GM21447 (cell line): ENCODE results near the gene SNX7.

Source experiments
- ATAC-seq: cut with Tn5 transposase; IDR thresholded peaks from one replicate; pipeline ENCODE4 v1.9.1; 2021; ENCODE audit not compliant: unreplicated experiment

The SNX7 gene

GRCh38 chr1:98696077-98696476 lies 34.6 kb downstream of the SNX7 start:
- ATAC-seq: no peak

DNA sequence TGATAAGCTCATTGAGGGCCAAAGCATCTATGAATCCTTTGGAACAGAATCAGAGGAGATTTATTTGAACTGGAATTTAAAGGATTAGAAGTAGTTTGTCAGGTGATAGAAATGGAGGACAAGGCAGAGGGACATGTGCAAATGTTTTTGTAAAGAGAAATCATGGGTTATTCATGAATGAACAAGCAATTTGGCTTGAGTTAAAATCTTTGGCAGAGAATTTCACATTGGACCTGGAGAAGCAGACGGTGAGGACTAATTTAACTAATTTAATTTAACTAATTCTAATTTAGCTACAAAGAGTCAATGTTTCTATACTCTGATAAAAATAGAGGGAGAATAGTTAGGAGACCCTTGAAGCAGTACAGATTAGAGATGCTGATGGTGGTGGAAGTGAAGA lies 36.3 kb downstream of the SNX7 start:
- no peak for ATAC-seq

DNA sequence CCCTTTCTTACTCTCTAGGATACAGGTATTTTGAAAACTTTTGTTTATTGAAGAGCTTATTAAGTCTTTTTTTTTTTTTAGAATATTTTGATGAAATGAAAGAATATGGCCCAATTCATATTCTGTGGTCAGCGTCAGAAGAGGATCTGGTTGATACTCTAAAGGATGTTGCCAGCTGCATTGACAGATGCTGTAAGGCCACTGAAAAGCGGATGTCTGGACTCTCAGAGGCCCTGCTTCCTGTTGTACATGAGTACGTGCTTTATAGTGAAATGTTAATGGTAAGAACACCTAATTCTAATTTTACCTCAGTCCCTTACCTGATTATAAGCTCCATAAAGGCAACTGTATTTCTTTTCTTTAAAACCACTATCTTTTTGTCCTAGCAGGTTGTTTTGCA lies 37.1 kb downstream of the SNX7 start:
- ATAC-seq: no peak

- no peak for ATAC-seq
Measured at GRCh38 chr1:98700228-98700627, 38.7 kb downstream of the SNX7 start.

- no peak for ATAC-seq
Measured at GRCh38 chr1:98702976-98703375, 41.5 kb downstream of the SNX7 start.

- no peak for ATAC-seq
Measured at GRCh38 chr1:98704474-98704873, 43.0 kb downstream of the SNX7 start.

- ATAC-seq: no peak
Measured at GRCh38 chr1:98704971-98705370, 43.5 kb downstream of the SNX7 start.

GRCh38 chr1:98705591-98705990 lies 44.1 kb downstream of the SNX7 start:
- ATAC-seq: no peak

DNA sequence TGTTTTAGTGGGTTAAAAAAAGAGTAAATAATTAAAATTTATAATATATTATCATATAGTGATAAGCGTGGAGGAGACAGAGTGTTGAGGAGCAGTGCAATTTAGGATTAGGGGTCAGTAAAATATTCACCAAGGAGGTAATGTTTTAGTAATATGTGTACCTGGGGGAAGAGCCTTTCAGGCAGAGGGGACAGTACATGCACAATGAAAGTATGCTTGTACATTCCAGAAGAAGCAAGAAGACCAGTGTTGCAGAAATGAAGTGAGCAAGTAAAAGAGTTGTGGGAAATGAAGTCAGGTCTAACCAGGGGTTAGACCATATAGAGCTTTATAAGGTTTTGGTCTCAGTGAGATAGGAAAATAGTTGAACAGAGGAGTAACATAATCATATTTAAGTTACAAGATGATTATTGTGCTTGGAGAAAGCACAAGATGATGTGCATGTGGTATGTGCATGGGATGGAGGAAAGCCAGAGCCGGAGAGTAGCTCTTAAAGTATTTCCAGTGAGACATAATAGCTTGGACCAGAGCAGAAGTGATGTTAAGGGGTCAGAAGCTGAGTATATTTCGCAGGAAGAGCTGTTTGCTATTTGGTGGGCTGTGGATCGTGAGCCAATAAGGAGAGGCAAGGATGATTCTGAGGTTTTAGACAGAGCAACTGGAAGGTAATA lies 44.8 kb downstream of the SNX7 start:
- no peak for ATAC-seq

DNA sequence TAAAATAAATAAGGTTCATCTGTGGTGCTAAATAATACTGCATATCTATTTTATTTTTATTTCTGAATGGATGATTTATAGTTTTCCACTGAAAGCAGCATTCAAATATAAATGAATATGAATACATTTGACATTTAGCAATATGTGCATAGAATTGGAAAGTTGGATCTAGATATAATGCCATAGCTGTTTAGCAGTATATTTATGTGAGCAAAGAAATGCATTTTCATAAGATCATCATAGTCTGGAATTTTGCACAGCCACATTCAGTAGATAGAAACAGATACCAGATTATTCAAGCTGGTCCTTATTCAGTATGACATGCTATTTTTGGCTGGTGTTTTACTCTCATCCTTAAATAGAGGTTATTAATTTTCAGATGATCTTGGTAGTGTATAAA lies 46.0 kb downstream of the SNX7 start:
- ATAC-seq: no peak

DNA sequence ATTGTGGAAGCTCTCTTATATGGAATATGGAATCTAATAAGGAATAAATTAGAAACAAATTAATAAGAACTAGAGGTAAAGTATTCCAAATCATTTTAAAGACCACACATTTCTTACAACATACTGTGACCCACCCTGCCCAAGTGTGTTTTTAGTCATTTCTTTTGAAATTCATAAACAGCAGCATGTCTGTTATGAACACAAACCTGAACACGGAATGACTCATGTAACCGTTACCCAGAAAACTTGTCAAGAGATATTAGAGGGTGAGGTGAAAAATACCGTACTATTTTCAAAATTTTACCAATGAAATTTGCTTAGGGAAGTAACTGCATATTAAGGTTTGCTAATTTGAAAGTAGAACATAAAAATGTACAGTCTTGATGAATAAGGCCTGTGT lies 48.4 kb downstream of the SNX7 start:
- no peak for ATAC-seq

DNA sequence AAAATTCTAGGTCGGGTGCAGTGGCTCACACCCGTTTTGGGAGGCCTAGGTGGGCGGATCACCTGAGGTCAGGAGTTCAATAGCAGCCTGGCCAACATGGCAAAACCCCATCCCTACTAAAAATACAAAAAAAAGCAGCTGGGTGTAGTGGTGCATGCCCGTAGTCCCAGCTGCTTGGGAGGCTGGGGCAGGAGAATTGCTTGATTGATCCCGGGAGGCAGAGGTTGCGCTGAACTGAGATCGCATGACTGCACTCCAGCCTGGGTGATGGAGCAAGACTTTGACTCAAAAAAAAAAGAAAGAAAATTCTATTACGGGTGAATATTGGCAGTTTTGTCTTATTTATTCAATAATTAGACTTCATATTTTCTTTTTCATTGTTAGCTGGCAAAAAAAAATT lies 62.1 kb downstream of the SNX7 start:
- ATAC-seq: no peak

- ATAC-seq: peak; percentile 70
Measured at GRCh38 chr1:98732985-98733781, 71.7 kb downstream of the SNX7 start.

DNA sequence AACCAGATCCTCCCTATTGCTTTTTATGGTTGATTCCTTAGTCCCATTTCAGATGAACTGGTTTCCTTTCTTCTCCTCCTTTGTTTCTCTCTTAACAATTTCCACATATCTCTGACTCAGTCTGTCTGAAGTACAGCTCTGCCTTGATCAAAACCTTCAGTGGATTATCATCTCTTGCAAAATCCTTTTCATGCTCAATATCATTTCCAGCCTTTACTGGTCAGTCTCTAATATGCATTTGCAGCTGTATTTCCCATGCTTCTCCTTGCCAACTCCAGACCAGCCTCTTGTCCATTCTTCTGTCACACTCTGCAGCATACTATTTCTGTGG lies 72.2 kb downstream of the SNX7 start:
- ATAC-seq: no peak

DNA sequence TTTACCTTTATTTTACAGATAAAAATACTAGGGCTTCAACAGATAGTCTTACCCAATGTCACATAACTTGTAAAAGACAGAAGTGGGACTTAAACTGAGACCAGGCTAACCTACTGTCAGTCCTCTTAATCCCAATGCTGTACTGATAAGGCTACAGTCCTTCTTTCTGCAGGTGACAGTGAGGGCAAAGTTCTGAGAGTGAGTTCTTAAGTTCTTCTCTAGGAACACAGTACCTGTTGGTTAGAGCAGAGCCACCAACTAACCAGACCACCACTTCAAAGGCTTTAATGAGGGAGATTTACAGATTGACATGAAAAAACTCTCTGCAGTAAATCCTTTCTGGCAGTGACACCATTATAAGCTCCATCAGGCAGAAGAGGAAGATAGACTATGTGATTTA lies 74.2 kb downstream of the SNX7 start:
- no peak for ATAC-seq

GRCh38 chr1:98737835-98738234 lies 76.3 kb downstream of the SNX7 start:
- ATAC-seq: no peak

DNA sequence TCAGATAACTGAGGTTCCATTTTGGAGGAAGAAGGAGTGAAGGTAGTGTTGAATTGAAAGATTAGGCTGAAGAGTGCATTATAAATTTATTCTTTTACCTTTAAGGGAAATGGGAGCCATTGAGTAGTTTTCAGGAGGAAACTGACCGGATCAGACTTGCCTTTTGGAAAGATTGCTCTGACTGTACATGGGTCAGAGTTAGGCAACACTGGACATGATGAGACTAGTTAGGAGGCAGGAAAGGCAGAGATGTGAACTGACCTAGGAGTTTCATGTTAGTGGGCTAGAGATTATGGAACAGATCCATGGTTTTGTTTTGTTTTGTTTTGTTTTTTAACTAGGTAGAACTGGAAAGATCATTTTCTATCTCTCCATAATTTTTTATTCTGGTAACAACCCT lies 78.2 kb downstream of the SNX7 start:
- ATAC-seq: no peak

DNA sequence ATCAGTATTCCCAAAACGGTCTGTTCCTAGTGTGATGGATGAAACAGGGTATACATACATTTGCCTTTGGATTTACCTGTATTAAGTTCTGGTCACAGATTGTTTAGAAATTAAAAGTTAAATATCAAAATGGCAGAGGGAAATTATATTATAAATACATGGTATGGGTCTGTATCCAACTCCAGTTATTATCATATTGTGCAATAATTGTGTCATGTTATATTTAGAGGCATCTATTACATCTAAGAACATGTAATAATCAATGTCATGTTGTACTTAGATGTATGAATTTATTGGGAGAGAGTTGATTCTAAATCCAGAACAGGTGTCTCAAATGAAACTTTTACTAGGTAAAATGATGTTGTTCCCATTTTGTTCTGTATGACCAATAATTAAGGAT lies 79.6 kb downstream of the SNX7 start:
- no peak for ATAC-seq

- ATAC-seq: no peak
Measured at GRCh38 chr1:98749152-98749756, 87.7 kb downstream of the SNX7 start.

DNA sequence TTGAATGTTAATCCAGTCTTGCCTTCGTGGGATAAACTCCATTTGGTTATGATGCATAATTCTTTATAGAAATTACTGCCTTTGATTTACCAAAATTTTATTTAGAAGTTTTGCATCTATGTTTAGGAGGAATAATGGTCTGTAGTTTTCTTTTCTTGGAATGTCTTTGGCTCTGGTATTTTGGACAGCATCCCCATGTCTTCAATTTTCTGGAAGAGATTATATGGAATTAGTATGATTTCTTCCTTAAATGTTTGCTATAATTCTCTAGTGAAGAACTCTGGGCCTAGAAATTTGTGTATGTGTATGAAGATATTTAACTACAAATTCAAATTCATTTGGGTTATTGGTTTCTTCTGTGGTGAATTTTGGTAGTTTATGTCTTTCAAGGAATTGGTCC lies 92.7 kb downstream of the SNX7 start:
- no peak for ATAC-seq

- no peak for ATAC-seq
Measured at GRCh38 chr1:98761219-98761865, 99.8 kb downstream of the SNX7 start.
